K562 (cell line): Measurements from ENCODE around the gene PRR14. TPM values are rescaled to one million over a fixed set of nuclear protein-coding genes. Genes with fewer than 3 reads are reported as not detected.

Experiments
- ATAC-seq: fragments of 200-7000 bp; cut with Tn5 transposase; 3 replicates; pipeline ENCODE4 v1.9.1; 2020; ENCODE audit warnings: moderate library complexity
- BruUV-seq: library from RNA; stranded (reverse); fragments of 400-500 nt; replicated peaks from 2 replicates; lab custom pipeline; 2021; lab: Mats Ljungman, UMichigan
- CTCF ChIA-PET: fragments of 300-600 bp; formaldehyde crosslinking; extraction: SDS; loops from one replicate; lab custom pipeline; 2021; ENCODE audit warnings: low intra/inter-chr PET ratio; lab: Yijun Ruan, JAX
- POLR2A ChIA-PET: fragments of 300-600, 350-650 bp; sonication (Branson Sonifier 250); formaldehyde crosslinking; extraction: SDS; loops from one replicate; lab custom pipeline; 2021; ENCODE audit warnings: antibody characterized with exemption, inconsistent platforms; lab: Yijun Ruan, JAX
- DNase-seq, 4 experiments: peaks; one replicate each; pipeline versions ENCODE4 v3.0.0 to v3.0.0-alpha.2; 2011 to 2018; ENCODE audit warnings: low spot score in 3 of 4, mixed read lengths in 3 of 4; ENCODE audit errors: extremely low read depth in 1 of 4
- FAIRE-seq: peaks from 2 replicates; lab custom pipeline; 2011; peaks lifted over from hg19 to GRCh38; lab: Jason Lieb, UNC
- H2AFZ ChIP-seq: 2 replicates; pipeline ENCODE4 v1.6.0; 2011; ENCODE audit warnings: low read depth, low read length, control low read depth, inconsistent platforms
- H3K27ac ChIP-seq: fragments of 200-600 bp; 3 replicates; pipeline ENCODE4 v1.8.0; 2011; ENCODE audit warnings: low read depth, mild to moderate bottlenecking, control low read depth, inconsistent platforms, low read length, moderate library complexity, mixed read lengths; ENCODE audit errors: extremely low read depth
- H3K27me3 ChIP-seq, 2 experiments: fragments of 300-600 bp in 1 of 2; 2 replicates in 1 of 2; 3 replicates in 1 of 2; pipeline versions ENCODE4 v1.6.0 to v1.8.0; 2011; ENCODE audit warnings: inconsistent platforms in 2 of 2, low read length in 2 of 2, mild to moderate bottlenecking in 1 of 2, mixed read lengths in 1 of 2, moderate library complexity in 1 of 2; ENCODE audit not compliant: control insufficient read depth in 2 of 2, insufficient read depth in 2 of 2
- H3K36me3 ChIP-seq: fragments of 300-600 bp; 3 replicates; pipeline ENCODE4 v1.8.0; 2011; ENCODE audit warnings: mild to moderate bottlenecking, low read length, inconsistent platforms; ENCODE audit not compliant: control insufficient read depth, insufficient read depth
- H3K4me1 ChIP-seq, 2 experiments: fragments of 200-600 bp in 1 of 2; replicated peaks in 1 of 2; 2 replicates in 1 of 2; 3 replicates in 1 of 2; pipeline versions ENCODE4 v1.5.1 to v1.8.0; 2011; ENCODE audit warnings: inconsistent platforms in 2 of 2, low read length in 2 of 2, mild to moderate bottlenecking in 1 of 2, mixed read lengths in 1 of 2, moderate library complexity in 1 of 2; ENCODE audit not compliant: control insufficient read depth in 2 of 2, insufficient read depth in 2 of 2
- H3K4me2 ChIP-seq: 2 replicates; pipeline ENCODE4 v1.6.1; 2011; ENCODE audit warnings: low read length, control low read depth, inconsistent platforms, mixed read lengths; ENCODE audit not compliant: insufficient read depth
- H3K4me3 ChIP-seq: fragments of 200-600 bp; sonication (generic), shearing (Covaris generic); 2 replicates; pipeline ENCODE4 v1.5.1; 2016; ENCODE audit warnings: control low read depth, inconsistent platforms
- H3K79me2 ChIP-seq: fragments of 200-600 bp; 3 replicates; pipeline ENCODE4 v1.8.0; 2011; ENCODE audit warnings: low read length, inconsistent platforms; ENCODE audit not compliant: control insufficient read depth, insufficient read depth
- H3K9ac ChIP-seq, 2 experiments: 2 replicates each; pipeline versions ENCODE4 v1.6.0 to v1.6.1; 2011; ENCODE audit warnings: low read depth in 2 of 2, low read length in 2 of 2, control low read depth in 1 of 2, inconsistent platforms in 1 of 2, mild to moderate bottlenecking in 1 of 2, mixed read lengths in 1 of 2; ENCODE audit not compliant: insufficient read depth in 1 of 2
- H3K9me1 ChIP-seq: one replicate; pipeline ENCODE4 v1.6.0; 2011; ENCODE audit warnings: inconsistent platforms, mild to moderate bottlenecking, low read length, moderate library complexity; ENCODE audit not compliant: control insufficient read depth, insufficient read depth
- H3K9me3 ChIP-seq: replicated peaks from 2 replicates; pipeline ENCODE4 v1.5.1; 2011; ENCODE audit warnings: low read depth, low read length, inconsistent platforms; ENCODE audit not compliant: control insufficient read depth, insufficient read depth
- H4K20me1 ChIP-seq: replicated peaks from 2 replicates; pipeline ENCODE4 v1.6.1; 2011; ENCODE audit warnings: low read length, inconsistent platforms, mixed read lengths; ENCODE audit not compliant: control insufficient read depth, insufficient read depth
- CTBP1 ChIP-seq: fragments of 450-650 bp; IDR thresholded peaks from 2 replicates; pipeline ENCODE4 v1.6.1; 2016; ENCODE audit warnings: borderline replicate concordance
- HMGN3 ChIP-seq: IDR thresholded peaks from 2 replicates; pipeline ENCODE4 v1.6.1; 2011; ENCODE audit warnings: borderline replicate concordance, low read depth, mild to moderate bottlenecking, mixed read lengths, low read length; ENCODE audit not compliant: insufficient read length; ENCODE audit errors: extremely low read depth
- L3MBTL2 ChIP-seq: fragments of 450-650 bp; IDR thresholded peaks from 2 replicates; pipeline ENCODE4 v1.6.1; 2016; ENCODE audit warnings: mild to moderate bottlenecking, moderate library complexity
- NONO ChIP-seq, 2 experiments: fragments of 200-400 bp in 1 of 2; fragments of 450-650 bp in 1 of 2; formaldehyde crosslinking in 1 of 2; IDR thresholded peaks; 2 replicates each; pipeline ENCODE4 v1.6.1; 2017; ENCODE audit warnings: low read depth in 2 of 2, mild to moderate bottlenecking in 2 of 2, moderate library complexity in 2 of 2, low read length in 1 of 2
- NR1H2 ChIP-seq: sonication (generic); formaldehyde crosslinking; IDR thresholded peaks from 2 replicates; pipeline ENCODE4 v1.4.0; 2020; ENCODE audit warnings: mild to moderate bottlenecking, missing genetic modification reagents
- RBM34 ChIP-seq: fragments of 200-400 bp; formaldehyde crosslinking; IDR thresholded peaks from 2 replicates; pipeline ENCODE4 v1.6.1; 2018; ENCODE audit warnings: low read length, borderline replicate concordance; ENCODE audit not compliant: insufficient read depth
- SRSF7 ChIP-seq: fragments of 200-400 bp; formaldehyde crosslinking; optimal IDR thresholded peaks from 2 replicates; pipeline ENCODE3; 2017; ENCODE audit warnings: mild to moderate bottlenecking, low read depth, low read length
- WGBS: fragments of 100-300 bp; shearing (Covaris generic); methylation state at CpG from one replicate; pipeline ENCODE4 v1.1.6; 2016; ENCODE audit warnings: low coverage, mixed read lengths; ENCODE audit not compliant: insufficient coverage; ENCODE audit errors: missing lambda C conversion rate; 5-methylcytosine and 5-hydroxymethylcytosine counted together
- in situ Hi-C: fragments of 300-500 bp; cut with MboI; formaldehyde crosslinking; loops from 4 replicates; pipeline ENCODE4 v1.15.0; 2018; ENCODE audit warnings: inconsistent platforms, mixed read lengths
- intact Hi-C: fragments of 100-400 bp; cut with micrococcal nuclease; formaldehyde crosslinking; loops from 2 replicates; pipeline ENCODE4 v1.14.2; 2022
- polyA plus RNA-seq, 8 experiments: library from polyadenylated mRNA; depleted of rRNA in 4 of 8; stranded (reverse) in 5 of 8; unstranded in 3 of 8; fragments of >200 nt; fragmentation: Nextera tagmentation in 2 of 8; fragmentation: Illumina TruSeq in 1 of 8; extraction: Ambion mirVana in 2 of 8; extraction: Trizol in 1 of 8; gene quantifications; 2 replicates each; pipeline versions ENCODE4 v1.2.1 to v1.2.3, GENCODE V29; 2011 to 2014; ENCODE audit warnings: inconsistent platforms in 1 of 8, missing spikeins in 1 of 8
- total RNA-seq, 7 experiments: library from RNA; depleted of rRNA in 6 of 7; stranded (reverse); fragments of >200 nt in 6 of 7; fragmentation: Illumina TruSeq in 2 of 7; extraction: Trizol in 2 of 7; gene quantifications; 2 replicates each; pipeline versions ENCODE4 v1.2.1 to v1.2.3, GENCODE V29; 2011 to 2021; ENCODE audit warnings: low replicate concordance in 1 of 7
- TF ChIP-seq, protein P1 (sequence below): sonication (generic); formaldehyde crosslinking; IDR thresholded peaks from 2 replicates; pipeline ENCODE4 v1.8.0; 2022; ENCODE audit warnings: mild to moderate bottlenecking, low read depth, missing genetic modification reagents
- TF ChIP-seq, protein P2 (sequence below): fragments of 200-800 bp; sonication (Bioruptor generic); IDR thresholded peaks from 2 replicates; pipeline ENCODE4 v1.6.1; 2017; ENCODE audit warnings: missing genetic modification characterization, missing compliant biosample characterization

PRR14 gene
- total and polyA plus RNA-seq, 9 of the 15 experiments (the other 6 are each of a cell fraction or from before 2014, with no cell fraction given), result 2.2 to 63.1 (median 11.5) TPM

DNA sequence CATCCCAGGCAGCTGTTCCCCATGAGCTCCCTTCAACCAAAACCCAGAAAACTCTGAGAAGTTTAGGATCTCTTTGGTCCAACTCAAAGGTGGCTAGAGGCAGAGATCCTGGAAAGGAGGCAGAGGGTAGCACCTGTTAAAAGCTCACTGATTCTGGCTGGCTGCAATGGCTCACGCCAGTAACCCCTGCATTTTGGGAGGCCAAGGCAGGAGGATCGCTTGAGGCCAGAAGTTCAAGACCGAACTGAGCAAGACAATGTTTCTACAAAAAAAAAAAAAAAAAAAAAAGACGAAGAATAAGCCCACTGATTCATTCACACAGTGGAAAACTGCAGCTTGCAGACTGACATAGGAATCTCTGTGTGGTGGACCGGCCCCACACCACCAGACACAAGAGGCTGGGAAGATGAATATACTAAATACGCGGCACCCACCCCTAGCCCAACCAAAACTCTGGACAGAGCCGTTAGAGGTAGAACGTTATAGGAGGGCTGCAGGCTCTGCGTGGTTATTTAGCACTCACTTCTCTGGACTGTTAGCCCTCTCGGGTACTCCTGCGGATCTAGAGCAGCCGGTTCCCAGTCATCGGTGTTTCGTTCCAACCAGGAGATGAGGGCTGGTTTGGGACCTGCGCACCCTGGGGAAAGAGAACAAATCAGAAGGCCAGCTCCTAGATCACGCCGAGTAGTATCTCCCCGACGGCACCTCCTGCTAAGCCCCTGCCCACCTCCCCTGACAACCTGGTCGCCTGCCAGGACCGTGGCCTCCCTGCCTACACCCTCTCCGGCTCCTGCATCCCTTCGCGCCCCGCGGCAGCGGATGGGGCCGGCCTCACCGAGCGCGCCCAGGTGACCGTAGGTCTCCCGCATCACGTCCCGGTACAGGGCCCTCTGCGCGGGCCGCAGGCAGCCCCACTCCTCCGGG, 41.5 kb upstream of the PRR14 start:
- FAIRE-seq (peak; percentile 29), DNase-seq (peak; percentile 57 to 70 (median 66)), ATAC-seq (peak; percentile 80)
- BruUV-seq, result no TSS peak
- Histone ChIP-seq H3K9me3 (no peaks in the 10 kb centered on the region), H3K79me2 (peaks cover 17% of the 10 kb centered on the region), H3K9ac (peak overlapping the region; percentile 96 to 100), H3K4me2 (peak overlapping the region; percentile 87), H4K20me1 (no peaks in the 10 kb centered on the region), H2AFZ (peak overlapping the region; percentile 88), H3K4me1 (peaks cover 7 to 26% of the 10 kb centered on the region in 2 experiments), H3K27ac (peak overlapping the region; percentile 93), H3K27me3 (no peaks in the 10 kb centered on the region), H3K9me1 (no peaks in the 10 kb centered on the region), H3K36me3 (peaks cover 42% of the 10 kb centered on the region; the same call in 2 of the 3 replicates), H3K4me3 (peak overlapping the region; percentile 71)
- POLR2A ChIA-PET, result interaction anchor here (0.6 to 2.3 kb wide), 22 partner anchors 7 to 236 kb away, joined by 3 to 13 read pairs (median 4); partner anchors contain the start of genes DCTPP1, SEPHS2, ZNF764 and ZNF785
- intact Hi-C loops, result no loop called here
- in situ Hi-C loops, result no loop called here
- WGBS, result 4% methylated on average over 38 of the region's 40 CpGs
- CTCF ChIA-PET, result no interaction called here
- TF ChIP-seq NR1H2 (peak; percentile 77; the same call in 1 of the 2 replicates), HMGN3 (peak; percentile 60), L3MBTL2 (no peak), RBM34 (no peak), CTBP1 (peak; percentile 63; the same call in 1 of the 2 replicates), SRSF7 (no peak), NONO (IDR thresholded peaks at IDR 0.05; ENCODE audit: low read depth in 2 of 2, low read length in 1 of 2) (0 out of 4 replicates have a peak, but pooled peaks of 1 of the 2 experiments have one; percentile 18)
- TF ChIP-seq, protein P1, sequence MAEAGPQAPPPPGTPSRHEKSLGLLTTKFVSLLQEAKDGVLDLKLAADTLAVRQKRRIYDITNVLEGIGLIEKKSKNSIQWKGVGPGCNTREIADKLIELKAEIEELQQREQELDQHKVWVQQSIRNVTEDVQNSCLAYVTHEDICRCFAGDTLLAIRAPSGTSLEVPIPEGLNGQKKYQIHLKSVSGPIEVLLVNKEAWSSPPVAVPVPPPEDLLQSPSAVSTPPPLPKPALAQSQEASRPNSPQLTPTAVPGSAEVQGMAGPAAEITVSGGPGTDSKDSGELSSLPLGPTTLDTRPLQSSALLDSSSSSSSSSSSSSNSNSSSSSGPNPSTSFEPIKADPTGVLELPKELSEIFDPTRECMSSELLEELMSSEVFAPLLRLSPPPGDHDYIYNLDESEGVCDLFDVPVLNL (CRISPR knock-in tag), result no peak
- TF ChIP-seq, protein P2, sequence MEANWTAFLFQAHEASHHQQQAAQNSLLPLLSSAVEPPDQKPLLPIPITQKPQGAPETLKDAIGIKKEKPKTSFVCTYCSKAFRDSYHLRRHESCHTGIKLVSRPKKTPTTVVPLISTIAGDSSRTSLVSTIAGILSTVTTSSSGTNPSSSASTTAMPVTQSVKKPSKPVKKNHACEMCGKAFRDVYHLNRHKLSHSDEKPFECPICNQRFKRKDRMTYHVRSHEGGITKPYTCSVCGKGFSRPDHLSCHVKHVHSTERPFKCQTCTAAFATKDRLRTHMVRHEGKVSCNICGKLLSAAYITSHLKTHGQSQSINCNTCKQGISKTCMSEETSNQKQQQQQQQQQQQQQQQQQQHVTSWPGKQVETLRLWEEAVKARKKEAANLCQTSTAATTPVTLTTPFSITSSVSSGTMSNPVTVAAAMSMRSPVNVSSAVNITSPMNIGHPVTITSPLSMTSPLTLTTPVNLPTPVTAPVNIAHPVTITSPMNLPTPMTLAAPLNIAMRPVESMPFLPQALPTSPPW (CRISPR knock-in tag), result no peak
